CD8-positive, alpha-beta memory T cell (primary cell): ENCODE measurements around the gene RIPPLY2. TPM values are rescaled to one million over a fixed set of nuclear protein-coding genes. Genes with fewer than 3 reads are reported as not detected.

Source experiments
- CTCF ChIA-PET: fragments of 350-600 bp; sonication (Branson Sonifier 250); formaldehyde crosslinking; loops from one replicate; lab custom pipeline; 2021; ENCODE audit warnings: antibody characterized with exemption; lab: Charles Lee
- POLR2A ChIA-PET: fragments of 350-600 bp; sonication (Branson Sonifier 250); formaldehyde crosslinking; loops from one replicate; lab custom pipeline; 2021; ENCODE audit warnings: antibody characterized with exemption; lab: Charles Lee
- DNase-seq, 5 donors: peaks; one replicate each; pipeline versions ENCODE4 v3.0.0 to v3.0.0-alpha.2; 2020 to 2022; ENCODE audit warnings: mixed read lengths in 1 of 5
- H3K27ac ChIP-seq: one replicate; pipeline ENCODE4 v1.7.0; 2013; ENCODE audit warnings: low read depth, mild to moderate bottlenecking, low read length, moderate library complexity
- H3K27me3 ChIP-seq: 2 replicates; pipeline ENCODE4 v1.7.0; 2013; ENCODE audit warnings: low read length, mild to moderate bottlenecking; ENCODE audit not compliant: insufficient read depth, poor library complexity, severe bottlenecking
- H3K36me3 ChIP-seq: 2 replicates; pipeline ENCODE4 v1.7.0; 2013; ENCODE audit warnings: mild to moderate bottlenecking, low read length, moderate library complexity; ENCODE audit not compliant: insufficient read depth
- H3K4me1 ChIP-seq: 2 replicates; pipeline ENCODE4 v1.7.0; 2013; ENCODE audit warnings: mild to moderate bottlenecking, low read length, moderate library complexity; ENCODE audit not compliant: insufficient read depth
- H3K4me3 ChIP-seq: 2 replicates; pipeline ENCODE4 v1.7.0; 2013; ENCODE audit warnings: mild to moderate bottlenecking, low read length
- H3K9me3 ChIP-seq: 2 replicates; pipeline ENCODE4 v1.7.0; 2013; ENCODE audit warnings: mild to moderate bottlenecking, low read length
- H3K27ac Mint-ChIP-seq, 8 donors: one replicate each; pipeline ENCODE4 v1.8.0; 2020 to 2021; ENCODE audit warnings: mixed read lengths in 8 of 8, mild to moderate bottlenecking in 6 of 8, inconsistent platforms in 3 of 8, moderate library complexity in 3 of 8
- H3K27me3 Mint-ChIP-seq, 2 donors: one replicate each; pipeline ENCODE4 v1.8.0; 2020 to 2021; ENCODE audit warnings: mixed read lengths in 2 of 2, mild to moderate bottlenecking in 1 of 2, moderate library complexity in 1 of 2
- H3K36me3 Mint-ChIP-seq, 3 donors: one replicate each; pipeline ENCODE4 v1.8.0; 2020 to 2021; ENCODE audit warnings: mixed read lengths in 3 of 3, inconsistent platforms in 1 of 3, mild to moderate bottlenecking in 1 of 3
- H3K4me1 Mint-ChIP-seq, 3 donors: one replicate each; pipeline ENCODE4 v1.8.0; 2020 to 2021; ENCODE audit warnings: mixed read lengths in 3 of 3, inconsistent platforms in 1 of 3, mild to moderate bottlenecking in 1 of 3
- H3K4me3 Mint-ChIP-seq, 7 donors: one replicate each; pipeline ENCODE4 v1.8.0; 2020 to 2021; ENCODE audit warnings: mixed read lengths in 7 of 7, mild to moderate bottlenecking in 6 of 7, moderate library complexity in 4 of 7, inconsistent platforms in 2 of 7
- H3K9me3 Mint-ChIP-seq, 5 donors: one replicate each; pipeline ENCODE4 v1.8.0; 2020 to 2022; ENCODE audit warnings: mixed read lengths in 5 of 5, mild to moderate bottlenecking in 3 of 5, moderate library complexity in 2 of 5, inconsistent platforms in 1 of 5
- polyA plus RNA-seq: library from polyadenylated mRNA; unstranded; fragments of 300-500 nt; fragmentation: Illumina TruSeq; gene quantifications from one replicate; pipeline ENCODE4 v1.2.3, GENCODE V29; 2021
- total RNA-seq, 2 experiments: library from RNA; stranded (reverse); gene quantifications; one replicate each; pipeline ENCODE4 v1.2.3, GENCODE V29; 2021

RIPPLY2 gene
- total and polyA plus RNA-seq, 3 experiments from 2014 or later, result not detected

GRCh38 chr6:83875843-83876242, 22.7 kb downstream of the RIPPLY2 start:
- H3K4me3 Mint-ChIP-seq, result no peak overlapping the region
- H3K9me3 ChIP-seq, result no peaks in the 10 kb centered on the region
- peaks cover 0 to 14% (median 8%) of the 10 kb centered on the region in 3 donors for H3K36me3 Mint-ChIP-seq
- no peaks in the 10 kb centered on the region for H3K9me3 Mint-ChIP-seq
- H3K27ac ChIP-seq, result no peak overlapping the region
- peaks cover 55 to 78% (median 72%) of the 10 kb centered on the region in 3 donors for H3K4me1 Mint-ChIP-seq
- no peaks in the 10 kb centered on the region for H3K36me3 ChIP-seq
- ChIA-PET POLR2A (no interaction called here), CTCF (interaction anchor here (1.6 kb wide), 1 partner anchor 352 kb away, joined by 4 read pairs; the partner anchor contains the start of gene CEP162)
- DNase-seq, result no peak
- H3K27ac Mint-ChIP-seq, result no peak overlapping the region
- no peaks in the 10 kb centered on the region for H3K27me3 Mint-ChIP-seq
- no peaks in the 10 kb centered on the region for H3K27me3 ChIP-seq
- peaks cover 8% of the 10 kb centered on the region for H3K4me1 ChIP-seq
- H3K4me3 ChIP-seq, result no peak overlapping the region

GRCh38 chr6:83878902-83879644, 25.9 kb downstream of the RIPPLY2 start:
- no peaks in the 10 kb centered on the region for H3K27me3 ChIP-seq
- no peaks in the 10 kb centered on the region for H3K9me3 ChIP-seq
- CTCF ChIA-PET, result no interaction called here
- peak overlapping the region in 1 of 8 donors; percentile 69 for H3K27ac Mint-ChIP-seq
- no peaks in the 10 kb centered on the region for H3K9me3 Mint-ChIP-seq
- peaks cover 0 to 5% (median 5%) of the 10 kb centered on the region in 3 donors for H3K36me3 Mint-ChIP-seq
- H3K4me1 Mint-ChIP-seq, result peaks cover 35 to 54% (median 51%) of the 10 kb centered on the region in 3 donors
- H3K4me3 Mint-ChIP-seq, result no peak overlapping the region
- H3K4me3 ChIP-seq, result no peak overlapping the region
- POLR2A ChIA-PET, result no interaction called here
- no peaks in the 10 kb centered on the region for H3K4me1 ChIP-seq
- H3K27ac ChIP-seq, result no peak overlapping the region
- H3K36me3 ChIP-seq, result no peaks in the 10 kb centered on the region
- no peaks in the 10 kb centered on the region for H3K27me3 Mint-ChIP-seq
- DNase-seq, result no peak

DNA sequence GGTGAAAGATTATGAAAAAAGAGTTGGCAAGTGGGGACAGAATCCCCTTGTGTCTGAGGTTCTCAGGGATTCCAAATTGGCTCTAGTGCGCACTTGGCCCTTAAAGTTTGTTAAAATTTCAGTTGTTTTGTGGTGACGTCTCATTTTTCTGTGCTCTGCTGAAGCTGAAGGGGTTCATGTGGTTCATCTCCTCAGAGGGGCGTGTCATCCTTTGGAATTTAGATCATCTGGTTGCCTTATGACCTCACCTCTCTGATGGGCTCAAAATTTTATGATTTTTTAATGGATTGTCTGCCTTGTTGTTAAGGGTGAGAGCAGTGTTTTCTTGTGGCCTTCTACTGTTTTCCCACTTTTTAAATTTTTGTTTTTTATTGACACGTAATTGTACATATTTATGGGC, 26.6 kb downstream of the RIPPLY2 start:
- no peak for DNase-seq
- peaks cover 0 to 3% (median 2%) of the 10 kb centered on the region in 3 donors for H3K36me3 Mint-ChIP-seq
- ChIA-PET CTCF (no interaction called here), POLR2A (no interaction called here)
- H3K4me1 Mint-ChIP-seq, result peaks cover 37 to 55% (median 51%) of the 10 kb centered on the region in 3 donors
- Histone ChIP-seq H3K27ac (no peak overlapping the region), H3K4me1 (no peaks in the 10 kb centered on the region), H3K4me3 (no peak overlapping the region), H3K36me3 (no peaks in the 10 kb centered on the region), H3K9me3 (no peaks in the 10 kb centered on the region), H3K27me3 (no peaks in the 10 kb centered on the region)
- no peaks in the 10 kb centered on the region for H3K9me3 Mint-ChIP-seq
- no peaks in the 10 kb centered on the region for H3K27me3 Mint-ChIP-seq
- H3K27ac Mint-ChIP-seq, result peak overlapping the region in 4 of 8 donors; percentile 16 to 58 (median 30)
- no peak overlapping the region for H3K4me3 Mint-ChIP-seq

DNA sequence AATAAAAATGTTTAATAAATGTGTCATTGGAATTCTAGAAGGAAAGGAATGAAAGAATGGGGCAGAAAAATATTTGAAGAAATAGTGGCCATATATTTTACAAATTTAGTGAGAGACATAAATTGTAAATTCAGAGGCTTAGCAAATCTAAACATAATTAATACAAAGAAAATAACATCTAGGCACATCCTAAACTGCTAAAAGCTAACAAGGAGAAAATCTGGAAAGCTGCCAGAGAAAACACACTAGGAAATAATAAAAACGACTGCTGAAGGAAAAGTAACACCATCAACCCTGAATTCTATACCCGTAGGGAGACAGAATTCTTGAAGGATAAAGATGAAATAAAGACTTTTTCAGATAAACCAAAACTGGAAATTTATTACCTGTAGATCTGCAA, 30.1 kb downstream of the RIPPLY2 start:
- POLR2A ChIA-PET, result no interaction called here
- H3K9me3 Mint-ChIP-seq, result no peaks in the 10 kb centered on the region
- Histone ChIP-seq H3K4me1 (no peaks in the 10 kb centered on the region), H3K27ac (no peak overlapping the region), H3K9me3 (no peaks in the 10 kb centered on the region), H3K36me3 (no peaks in the 10 kb centered on the region), H3K4me3 (no peak overlapping the region), H3K27me3 (no peaks in the 10 kb centered on the region)
- H3K36me3 Mint-ChIP-seq, result no peaks in the 10 kb centered on the region
- no peak for DNase-seq
- H3K27ac Mint-ChIP-seq, result peak overlapping the region in 2 of 8 donors; percentile 54 to 58
- H3K27me3 Mint-ChIP-seq, result no peaks in the 10 kb centered on the region
- H3K4me1 Mint-ChIP-seq, result peaks cover 28 to 40% (median 36%) of the 10 kb centered on the region in 3 donors
- CTCF ChIA-PET, result no interaction called here
- no peak overlapping the region for H3K4me3 Mint-ChIP-seq

GRCh38 chr6:83884523-83884922, 31.4 kb downstream of the RIPPLY2 start:
- POLR2A ChIA-PET, result no interaction called here

DNA sequence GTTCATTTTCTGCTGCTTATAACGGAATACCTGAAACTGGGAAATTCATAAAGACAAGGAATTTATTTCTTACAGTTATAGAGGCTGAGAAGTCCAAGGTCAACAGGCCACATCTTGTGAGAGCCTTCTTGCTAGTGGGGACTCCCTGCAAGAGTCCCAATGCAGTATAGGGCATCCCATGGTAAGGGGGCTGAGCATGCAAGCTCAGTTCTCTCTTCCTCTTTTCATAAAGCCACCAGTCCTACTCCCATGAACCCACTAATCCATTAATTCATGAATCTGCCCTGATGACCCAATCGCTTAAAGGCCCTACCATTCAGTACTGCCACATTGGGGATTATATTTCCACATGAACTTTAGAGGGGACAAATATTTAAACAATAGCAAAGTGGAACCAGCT, 32.8 kb downstream of the RIPPLY2 start:
- Histone ChIP-seq H3K4me3 (no peak overlapping the region), H3K36me3 (no peaks in the 10 kb centered on the region), H3K27me3 (no peaks in the 10 kb centered on the region), H3K27ac (no peak overlapping the region), H3K9me3 (no peaks in the 10 kb centered on the region), H3K4me1 (no peaks in the 10 kb centered on the region)
- H3K27ac Mint-ChIP-seq, result no peak overlapping the region
- H3K4me3 Mint-ChIP-seq, result no peak overlapping the region
- no peaks in the 10 kb centered on the region for H3K9me3 Mint-ChIP-seq
- ChIA-PET POLR2A (no interaction called here), CTCF (interaction anchor here (1.0 kb wide), 1 partner anchor 334 kb away, joined by 3 read pairs; no protein-coding TSS in a partner anchor)
- no peak for DNase-seq
- H3K36me3 Mint-ChIP-seq, result peaks cover 0 to 10% (median 2%) of the 10 kb centered on the region in 3 donors
- H3K4me1 Mint-ChIP-seq, result peaks cover 18 to 33% (median 30%) of the 10 kb centered on the region in 3 donors
- H3K27me3 Mint-ChIP-seq, result no peaks in the 10 kb centered on the region

More at GRCh38 chr6:83884523-83884922, 31.4 kb downstream of the RIPPLY2 start:
- H3K27ac ChIP-seq, result no peak overlapping the region
- Mint-ChIP-seq H3K4me3 (no peak overlapping the region), H3K4me1 (peaks cover 22 to 37% (median 32%) of the 10 kb centered on the region in 3 donors), H3K9me3 (no peaks in the 10 kb centered on the region), H3K36me3 (no peaks in the 10 kb centered on the region), H3K27ac (peak overlapping the region in 1 of 8 donors; percentile 17), H3K27me3 (no peaks in the 10 kb centered on the region)
- CTCF ChIA-PET, result interaction anchor here (0.7 to 0.8 kb wide), 2 partner anchors 343 to 1439 kb away, joined by 3 read pairs; partner anchors contain the start of gene CEP162
- no peaks in the 10 kb centered on the region for H3K9me3 ChIP-seq
- peak in 2 of 5 donors; percentile 27 to 33 for DNase-seq
- no peaks in the 10 kb centered on the region for H3K4me1 ChIP-seq
- no peaks in the 10 kb centered on the region for H3K36me3 ChIP-seq
- no peak overlapping the region for H3K4me3 ChIP-seq
- H3K27me3 ChIP-seq, result no peaks in the 10 kb centered on the region

GRCh38 chr6:83889621-83890020, 36.5 kb downstream of the RIPPLY2 start:
- POLR2A ChIA-PET, result no interaction called here
- Histone ChIP-seq H3K4me3 (no peak overlapping the region), H3K27me3 (no peaks in the 10 kb centered on the region), H3K36me3 (no peaks in the 10 kb centered on the region), H3K27ac (no peak overlapping the region), H3K9me3 (no peaks in the 10 kb centered on the region), H3K4me1 (no peaks in the 10 kb centered on the region)
- Mint-ChIP-seq H3K27me3 (no peaks in the 10 kb centered on the region), H3K27ac (no peak overlapping the region), H3K4me3 (no peak overlapping the region), H3K36me3 (peaks cover 0 to 14% (median 13%) of the 10 kb centered on the region in 3 donors), H3K4me1 (peaks cover 22 to 55% (median 54%) of the 10 kb centered on the region in 3 donors), H3K9me3 (no peaks in the 10 kb centered on the region)
- CTCF ChIA-PET, result no interaction called here
- no peak for DNase-seq

GRCh38 chr6:83890520-83890919, 37.4 kb downstream of the RIPPLY2 start:
- H3K36me3 Mint-ChIP-seq, result peaks cover 0 to 21% (median 17%) of the 10 kb centered on the region in 3 donors
- Histone ChIP-seq H3K9me3 (no peaks in the 10 kb centered on the region), H3K27me3 (no peaks in the 10 kb centered on the region), H3K27ac (no peak overlapping the region), H3K36me3 (no peaks in the 10 kb centered on the region), H3K4me1 (no peaks in the 10 kb centered on the region), H3K4me3 (no peak overlapping the region)
- no peaks in the 10 kb centered on the region for H3K27me3 Mint-ChIP-seq
- H3K9me3 Mint-ChIP-seq, result no peaks in the 10 kb centered on the region
- no peak overlapping the region for H3K27ac Mint-ChIP-seq
- H3K4me1 Mint-ChIP-seq, result peaks cover 22 to 62% (median 61%) of the 10 kb centered on the region in 3 donors
- DNase-seq, result no peak
- ChIA-PET CTCF (no interaction called here), POLR2A (no interaction called here)
- no peak overlapping the region for H3K4me3 Mint-ChIP-seq
